CD4-positive, alpha-beta T cell treated with Interleukin-15 for 1 hour (primary cell): ENCODE results near the gene ARHGEF1.
"Not testable (repeated sequence)": the region's sequence is repeated elsewhere in the genome, so short reads cannot be mapped to it uniquely, and the experiment has no call there.

Source experiments
- DNase-seq: peaks from one replicate; pipeline ENCODE4 v3.0.0-alpha.2; 2020

Gene ARHGEF1

DNA sequence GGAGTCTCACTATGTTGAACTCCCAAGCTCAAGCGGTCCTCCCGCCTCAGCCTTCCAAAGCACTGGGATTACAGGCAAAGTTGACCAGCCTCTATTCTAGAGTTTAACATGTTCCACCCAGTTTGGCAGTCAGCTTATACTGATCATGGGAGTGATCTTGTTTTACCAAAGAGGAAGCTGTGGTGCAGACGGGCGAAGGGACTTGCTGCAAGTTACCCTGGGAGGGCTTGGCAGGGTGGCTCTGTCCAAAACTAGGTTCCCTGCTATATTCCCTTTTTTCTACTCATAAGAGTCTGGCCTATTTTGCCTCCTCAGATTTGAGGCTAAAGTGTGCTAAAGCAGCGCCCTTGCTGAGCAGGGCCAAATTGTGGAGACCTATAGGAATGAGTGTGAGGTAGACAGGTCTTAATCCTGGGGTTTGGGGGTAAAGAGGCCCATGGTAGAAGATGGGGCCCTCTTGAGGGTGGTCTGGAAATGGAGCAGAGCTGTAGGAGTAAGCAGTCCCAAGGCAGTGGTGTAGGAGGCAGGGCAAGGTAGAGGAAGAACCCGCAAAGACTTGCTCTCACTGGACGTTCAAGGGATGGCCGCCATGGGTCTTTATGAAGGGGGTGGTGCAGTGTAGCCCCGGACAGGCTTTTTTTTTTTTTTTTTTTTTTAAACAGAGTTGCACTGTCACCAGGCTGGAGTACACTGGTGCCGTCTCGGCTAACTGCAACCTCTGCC lies 19.6 kb upstream of the ARHGEF1 start:
- no peak for DNase-seq

GRCh38 chr19:41864374-41864773 lies 18.6 kb upstream of the ARHGEF1 start:
- no peak for DNase-seq

GRCh38 chr19:41866284-41866683 lies 16.7 kb upstream of the ARHGEF1 start:
- no peak for DNase-seq

- DNase-seq, result no peak
Measured at GRCh38 chr19:41868120-41868988, 14.6 kb upstream of the ARHGEF1 start.

DNA sequence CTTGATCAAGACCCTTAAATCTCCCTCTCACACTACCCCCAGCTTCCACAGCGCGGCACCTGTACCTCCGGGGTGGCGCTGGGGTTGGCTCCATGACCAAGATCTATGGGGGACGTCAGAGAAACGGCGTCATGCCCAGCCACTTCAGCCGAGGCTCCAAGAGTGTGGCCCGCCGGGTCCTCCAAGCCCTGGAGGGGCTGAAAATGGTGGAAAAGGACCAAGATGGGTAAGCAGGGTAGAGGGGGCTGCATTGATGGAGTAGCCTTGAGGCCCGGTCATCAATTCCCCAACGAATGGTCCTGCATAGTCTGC lies 14.0 kb upstream of the ARHGEF1 start:
- no peak for DNase-seq

DNA sequence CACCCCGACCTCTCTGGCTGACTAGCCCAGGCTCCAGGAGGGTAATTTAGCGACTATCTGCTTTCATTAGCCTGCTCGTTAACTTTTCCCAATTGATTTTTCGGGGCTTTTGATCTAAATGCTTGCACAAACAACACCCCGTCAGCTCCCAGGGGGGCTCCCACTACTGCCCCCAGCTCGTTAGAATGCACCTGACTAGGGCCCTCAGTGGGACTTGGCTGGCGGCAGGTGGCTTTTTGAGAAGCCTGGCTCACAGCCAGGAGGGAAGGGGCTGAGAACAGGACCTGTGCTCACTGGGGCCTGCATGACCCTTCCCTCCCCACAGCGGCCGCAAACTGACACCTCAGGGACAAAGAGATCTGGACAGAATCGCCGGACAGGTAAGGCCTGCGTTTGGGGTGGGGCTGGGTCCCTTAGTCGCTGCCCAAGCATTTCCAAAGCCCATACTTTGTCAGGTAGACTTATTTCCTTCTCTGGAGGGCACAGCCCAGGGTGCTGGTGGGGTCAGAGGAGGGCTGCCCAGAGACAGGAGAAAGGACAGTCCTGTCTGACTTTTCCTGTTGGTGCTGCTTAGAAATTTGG lies 13.5 kb upstream of the ARHGEF1 start:
- no peak for DNase-seq

DNA sequence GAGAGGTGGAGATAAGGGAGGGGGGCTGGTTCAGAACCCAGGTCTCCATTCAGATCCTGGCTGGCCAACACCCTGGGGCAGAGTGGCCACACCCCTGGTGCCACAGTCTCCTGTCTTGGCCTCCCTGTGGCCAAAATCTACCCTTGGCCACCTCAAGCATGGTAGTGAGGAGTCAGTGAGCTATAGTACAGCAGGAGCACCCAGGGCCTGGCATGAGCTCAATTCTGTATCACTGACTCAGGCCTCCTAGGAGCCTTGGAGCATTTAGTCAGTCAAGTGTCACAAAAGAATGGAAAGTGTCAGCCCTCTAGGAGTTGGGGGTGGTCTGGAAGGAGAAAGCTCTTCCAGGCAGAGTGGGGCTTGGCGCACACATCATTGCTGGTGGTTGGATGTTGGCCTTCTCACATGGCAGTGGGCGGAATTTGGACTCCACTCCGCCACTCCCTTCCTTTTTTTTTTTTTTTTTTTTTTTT lies 12.5 kb upstream of the ARHGEF1 start:
- DNase-seq, result no peak

DNA sequence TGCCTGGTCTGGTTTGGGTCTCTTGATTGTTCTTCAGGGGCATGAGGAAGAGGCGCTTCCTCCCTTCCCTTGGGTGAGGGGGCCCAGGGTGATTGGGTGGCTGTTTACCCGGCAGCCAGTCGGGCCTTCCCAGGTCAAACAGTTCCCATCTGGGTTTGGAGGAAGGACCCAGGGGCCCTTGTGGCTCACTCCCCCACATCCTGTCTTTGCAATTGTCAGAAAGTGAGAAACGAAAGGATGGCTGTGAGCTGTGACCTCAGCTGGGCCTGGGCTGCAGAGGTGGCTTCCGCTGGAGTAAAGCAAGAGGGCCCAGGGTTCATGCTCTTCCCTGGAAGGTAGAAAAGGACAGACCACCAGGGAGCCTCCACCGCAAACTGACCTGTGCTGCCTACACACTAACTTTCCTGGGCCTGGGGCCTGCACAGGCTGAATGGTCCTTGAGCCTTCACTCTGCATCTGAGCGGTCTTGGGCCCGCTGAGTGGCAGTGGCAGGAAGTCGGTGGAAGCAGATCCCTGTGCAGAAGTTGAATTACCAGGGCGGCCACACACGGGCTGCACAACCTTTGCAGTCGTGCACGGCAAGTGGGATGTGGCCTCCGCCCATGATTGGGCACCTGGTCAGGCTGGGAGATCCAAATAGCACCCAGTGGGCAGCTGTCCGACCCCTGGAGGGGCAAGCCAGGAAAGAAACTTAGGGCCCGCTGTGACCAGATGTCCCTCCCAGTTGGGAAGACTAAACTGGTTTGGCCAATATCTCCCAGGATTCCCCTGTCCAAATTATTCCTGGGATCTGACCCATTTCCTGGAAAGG lies 11.2 kb upstream of the ARHGEF1 start:
- peak; percentile 61 for DNase-seq

GRCh38 chr19:41872384-41872774 lies 10.6 kb upstream of the ARHGEF1 start:
- DNase-seq, result no peak

DNA sequence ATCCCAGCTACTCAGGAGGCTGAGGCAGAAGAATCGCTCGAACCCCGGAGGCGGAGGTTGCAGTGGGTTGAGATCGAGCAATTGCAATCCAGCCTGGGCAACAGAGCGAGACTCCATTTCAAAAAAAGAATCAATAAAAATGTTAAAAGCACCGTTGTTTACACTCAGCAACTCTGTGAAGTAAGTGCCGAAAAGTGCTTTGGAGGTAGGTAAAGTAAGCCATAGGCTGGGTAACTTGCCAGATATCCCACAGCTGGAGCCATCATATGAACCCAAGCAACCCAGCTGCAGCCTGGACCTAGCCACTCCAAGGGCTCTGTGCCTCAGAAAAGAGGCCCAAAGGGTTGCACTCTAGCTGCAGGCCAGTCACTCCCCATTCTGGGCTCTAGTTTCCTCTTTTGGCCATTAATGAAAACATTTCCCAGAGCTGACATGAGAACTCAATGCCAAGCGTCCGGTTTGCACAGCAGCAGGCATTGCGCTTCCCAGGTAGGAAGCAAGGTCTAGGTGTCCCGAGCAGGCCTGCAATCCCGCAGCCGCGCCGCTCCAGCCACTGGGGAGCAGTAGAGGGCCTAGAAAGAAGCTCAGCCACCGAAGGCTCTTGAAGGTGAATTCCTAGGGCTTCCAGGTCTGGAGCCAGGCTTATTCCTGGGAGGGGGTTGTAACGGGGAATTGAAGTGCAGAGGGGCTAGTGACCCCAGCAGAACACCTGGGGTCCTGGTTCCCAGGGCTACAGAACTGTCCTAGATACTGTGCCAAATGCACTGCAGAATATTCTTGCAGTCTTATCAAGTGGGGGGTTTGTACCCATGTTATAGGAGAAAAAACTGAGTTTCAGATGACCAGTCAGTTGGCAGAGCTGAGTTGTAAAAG lies 10.0 kb upstream of the ARHGEF1 start:
- peak; percentile 68 for DNase-seq

GRCh38 chr19:41875973-41876372 lies 7.0 kb upstream of the ARHGEF1 start:
- DNase-seq, result not testable (repeated sequence)

- DNase-seq, result peak; percentile 92
Measured at GRCh38 chr19:41876847-41877832, 5.8 kb upstream of the ARHGEF1 start, which contains the start of gene CD79A. Gene CD79A (plus strand): TSS chr19:41877279. CDS start chr19:41877305, 26 bp downstream.

- DNase-seq, result peak; percentile 51
Measured at GRCh38 chr19:41877916-41878905, 4.8 kb upstream of the ARHGEF1 start.

GRCh38 chr19:41879080-41879479 lies 3.9 kb upstream of the ARHGEF1 start:
- DNase-seq, result no peak

GRCh38 chr19:41879670-41880328 lies 3.2 kb upstream of the ARHGEF1 start:
- no peak for DNase-seq

GRCh38 chr19:41880329-41880708 lies 2.7 kb upstream of the ARHGEF1 start:
- DNase-seq, result no peak

GRCh38 chr19:41883463-41883820 lies 458 bp downstream of the ARHGEF1 start:
- DNase-seq, result no peak

GRCh38 chr19:41883821-41884733 lies 1.1 kb downstream of the ARHGEF1 start:
- peak; percentile 95 for DNase-seq
